OCI-LY7 (cell line): ENCODE results near the gene C8G. TPM values are rescaled to one million over a fixed set of nuclear protein-coding genes. Genes with fewer than 3 reads are reported as not detected.

Experiments
- BruUV-seq: library from RNA; stranded (reverse); fragments of 400-500 nt; replicated peaks from 2 replicates; lab custom pipeline; 2021; lab: Mats Ljungman, UMichigan
- CTCF ChIA-PET: fragments of 300-600 bp; sonication (Branson Sonifier 250); formaldehyde crosslinking; loops from one replicate; lab custom pipeline; 2022; ENCODE audit warnings: antibody characterized with exemption; ENCODE audit not compliant: unreplicated experiment; lab: Charles Lee
- POLR2A ChIA-PET: fragments of 300-600 bp; sonication (Branson Sonifier 250); formaldehyde crosslinking; loops from one replicate; lab custom pipeline; 2022; ENCODE audit warnings: antibody characterized with exemption; lab: Charles Lee
- DNase-seq: peaks from one replicate; pipeline ENCODE4 v3.0.0-alpha.2; 2015; ENCODE audit warnings: low spot score
- H2AFZ ChIP-seq: fragments of 200-600 bp; sonication (generic), shearing (Covaris generic); 2 replicates; pipeline ENCODE4 v1.6.1; 2014; ENCODE audit warnings: mild to moderate bottlenecking, antibody characterized with exemption, low read length, moderate library complexity
- H3K27ac ChIP-seq: fragments of 200-600 bp; sonication (generic); 2 replicates; pipeline ENCODE4 v1.5.1; 2014; ENCODE audit warnings: mixed run types, low read depth, mild to moderate bottlenecking, moderate library complexity, low read length, inconsistent platforms; ENCODE audit not compliant: poor library complexity, severe bottlenecking
- H3K36me3 ChIP-seq: fragments of 200-600 bp; sonication (generic); 2 replicates; pipeline ENCODE4 v1.6.1; 2014; ENCODE audit warnings: mild to moderate bottlenecking, antibody characterized with exemption, low read length, moderate library complexity, mixed read lengths; ENCODE audit not compliant: insufficient read depth
- H3K4me1 ChIP-seq: fragments of 200-600 bp; sonication (generic); 2 replicates; pipeline ENCODE4 v1.5.1; 2014; ENCODE audit warnings: mild to moderate bottlenecking, low read length; ENCODE audit not compliant: insufficient read depth, poor library complexity, severe bottlenecking
- H3K4me2 ChIP-seq: fragments of 200-600 bp; sonication (generic); 2 replicates; pipeline ENCODE4 v1.6.1; 2014; ENCODE audit warnings: mild to moderate bottlenecking, low read length
- H3K4me3 ChIP-seq: fragments of 200-600 bp; sonication (generic); 2 replicates; pipeline ENCODE4 v1.5.1; 2014; ENCODE audit warnings: mild to moderate bottlenecking, low read depth, low read length; ENCODE audit not compliant: poor library complexity, severe bottlenecking
- H3K79me2 ChIP-seq: fragments of 200-600 bp; sonication (generic); 2 replicates; pipeline ENCODE4 v1.6.1; 2016; ENCODE audit warnings: low read depth, mild to moderate bottlenecking, low read length, moderate library complexity, mixed read lengths; ENCODE audit not compliant: insufficient read depth
- H3K9me2 ChIP-seq: fragments of 200-600 bp; sonication (generic); 2 replicates; pipeline ENCODE4 v1.6.1; 2016; ENCODE audit warnings: mild to moderate bottlenecking, low read length, mixed read lengths; ENCODE audit not compliant: insufficient read depth
- H3K9me3 ChIP-seq: fragments of 200-600 bp; sonication (generic); 2 replicates; pipeline ENCODE4 v1.6.1; 2014; ENCODE audit warnings: mild to moderate bottlenecking, mixed run types, low read length, mixed read lengths
- H4K20me1 ChIP-seq: fragments of 200-600 bp; sonication (generic); 2 replicates; pipeline ENCODE4 v1.6.1; 2014; ENCODE audit warnings: mild to moderate bottlenecking, antibody characterized with exemption, low read length, moderate library complexity, mixed read lengths; ENCODE audit not compliant: insufficient read depth
- CTCF ChIP-seq: fragments of 200-600 bp; sonication (generic); conservative IDR thresholded peaks from 2 replicates; pipeline ENCODE4 v1.5.1; 2014; ENCODE audit warnings: mild to moderate bottlenecking, antibody characterized with exemption, low read length, moderate library complexity, mixed read lengths
- EZH2phosphoT487 ChIP-seq: fragments of 200-600 bp; sonication (generic); IDR thresholded peaks from 2 replicates; pipeline ENCODE4 v1.6.1; 2018; ENCODE audit warnings: low read depth, borderline replicate concordance, mild to moderate bottlenecking, mixed run types, antibody characterized with exemption, low read length, moderate library complexity, mixed read lengths
- intact Hi-C: fragments of 100-400 bp; cut with micrococcal nuclease; formaldehyde crosslinking; loops from one replicate; pipeline ENCODE4 v1.10.0; 2022; ENCODE audit not compliant: unreplicated experiment
- total RNA-seq, 2 experiments: library from RNA; depleted of rRNA in 1 of 2; stranded (reverse); fragments of >200 nt in 1 of 2; shearing (Covaris generic) in 1 of 2; gene quantifications; 2 replicates each; pipeline ENCODE4 v1.2.3, GENCODE V29; 2014 to 2022

Gene C8G
- total RNA-seq, 2 experiments from 2014 or later: 0.95 to 2.2 TPM

DNA sequence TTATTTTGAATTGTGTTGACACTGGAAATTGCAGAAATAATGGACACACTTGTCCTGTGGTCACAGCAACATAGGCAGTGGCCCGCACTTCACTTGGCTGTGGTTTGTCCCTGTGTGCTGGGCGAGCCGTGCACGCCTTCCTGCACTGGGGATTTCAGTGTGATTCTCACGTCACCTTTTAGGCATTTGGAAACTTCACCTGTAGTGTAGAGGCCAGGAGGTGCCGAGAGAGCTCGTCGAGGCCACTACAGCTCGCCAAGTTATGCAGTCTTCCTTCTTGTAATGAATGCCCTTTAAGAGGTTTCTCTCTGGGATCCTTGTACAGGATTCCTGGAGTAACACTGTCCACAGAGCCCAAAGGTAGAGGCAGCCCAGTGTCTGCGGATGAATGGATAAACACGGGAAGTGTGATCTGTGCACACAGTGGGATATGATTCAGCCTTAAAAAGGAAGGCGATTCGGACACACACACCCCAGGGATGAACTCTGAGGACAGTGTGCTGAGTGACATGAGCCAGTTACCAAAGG, 44.0 kb upstream of the C8G start:
- no TSS peak for BruUV-seq
- Histone ChIP-seq H2AFZ (no peak overlapping the region), H3K4me2 (no peak overlapping the region)

DNA sequence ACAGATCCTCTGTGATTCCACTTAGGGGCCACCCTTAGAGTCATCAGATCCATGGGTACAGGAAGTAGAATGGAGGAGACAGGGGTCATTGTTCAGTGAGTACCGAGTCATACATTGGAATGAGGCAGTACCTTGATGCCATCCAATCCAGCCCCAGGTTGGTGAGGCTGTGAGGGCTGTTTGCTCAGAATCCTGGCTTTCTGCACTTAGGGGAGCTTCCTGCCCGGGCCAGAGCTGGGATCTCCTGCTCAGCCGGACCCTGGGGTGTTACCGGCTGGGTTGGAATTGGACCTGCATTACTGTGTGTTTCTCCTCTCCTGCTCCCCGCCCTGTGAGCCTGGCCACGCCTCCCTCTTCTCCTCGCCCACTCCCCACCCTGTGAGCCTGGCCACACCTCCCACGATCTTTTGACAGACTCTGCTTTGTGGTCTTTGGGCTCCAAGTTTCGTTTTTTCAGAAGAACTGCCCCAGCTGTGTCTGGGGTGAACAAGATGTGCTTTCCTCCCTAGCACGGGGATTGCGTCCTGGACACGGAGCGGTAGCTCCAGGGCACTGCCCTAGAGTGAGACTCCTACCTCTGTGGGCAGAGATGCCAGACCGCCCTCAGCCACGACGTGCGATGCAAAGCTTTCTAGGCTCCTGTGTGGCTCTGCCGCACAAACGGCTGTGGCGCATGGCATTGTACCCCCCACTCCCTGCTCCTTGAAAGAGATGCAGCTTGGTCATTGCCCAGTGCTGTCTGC, 43.4 kb upstream of the C8G start:
- Histone ChIP-seq H3K4me1 (no peaks in the 10 kb centered on the region), H3K4me2 (no peak overlapping the region; the same call in 1 of the 2 replicates)

More for the DNA sequence above, 44.0 kb upstream of the C8G start:
- H3K79me2 ChIP-seq: 0 out of 2 replicates have a peak, but pooled peaks cover 3% of the 10 kb centered on the region
- no peak for DNase-seq
- TF ChIP-seq EZH2phosphoT487 (no peak), CTCF (no peak)
- H4K20me1 ChIP-seq: no peaks in the 10 kb centered on the region
- ChIA-PET POLR2A (no interaction called here), CTCF (no interaction called here)
- no peak overlapping the region for H3K27ac ChIP-seq
- intact Hi-C loops: no loop called here
- no peak overlapping the region for H3K4me3 ChIP-seq
- H3K9me2 ChIP-seq: no peaks in the 10 kb centered on the region
- peaks cover 78% of the 10 kb centered on the region for H3K36me3 ChIP-seq
- H3K4me1 ChIP-seq: no peaks in the 10 kb centered on the region
- no peaks in the 10 kb centered on the region for H3K9me3 ChIP-seq

More for the DNA sequence above, 43.4 kb upstream of the C8G start:
- BruUV-seq: no TSS peak
- H3K4me3 ChIP-seq: no peak overlapping the region
- no peaks in the 10 kb centered on the region for H3K9me2 ChIP-seq
- H3K9me3 ChIP-seq: no peaks in the 10 kb centered on the region
- H3K36me3 ChIP-seq: peaks cover 84% of the 10 kb centered on the region
- H3K79me2 ChIP-seq: no peaks in the 10 kb centered on the region
- CTCF ChIA-PET: interaction anchor here (0.5 kb wide), 2 partner anchors 22 to 567 kb away, joined by 3 read pairs; no protein-coding TSS in a partner anchor
- TF ChIP-seq EZH2phosphoT487 (no peak), CTCF (no peak)
- no peak overlapping the region for H3K27ac ChIP-seq
- H4K20me1 ChIP-seq: no peaks in the 10 kb centered on the region
- POLR2A ChIA-PET: no interaction called here
- DNase-seq: no peak
- intact Hi-C loops: no loop called here
- no peak overlapping the region for H2AFZ ChIP-seq
